HFF-Myc (cell line): Measurements from ENCODE around the gene TRPC3.

Source experiments
- DNase-seq: peaks from one replicate; pipeline ENCODE4 v3.0.0-alpha.2; 2011; ENCODE audit warnings: low read depth; ENCODE audit errors: extremely low read depth
- H3K4me3 ChIP-seq: replicated peaks from 2 replicates; pipeline ENCODE4 v1.5.1; 2011; ENCODE audit warnings: low read depth, mild to moderate bottlenecking, control low read depth, low read length
- TF ChIP-seq, protein P1 (sequence below): IDR thresholded peaks from 2 replicates; pipeline ENCODE4 v1.5.1; 2012; ENCODE audit warnings: mild to moderate bottlenecking, low read depth, low read length, control low read depth; ENCODE audit errors: missing control alignments

Gene TRPC3

DNA sequence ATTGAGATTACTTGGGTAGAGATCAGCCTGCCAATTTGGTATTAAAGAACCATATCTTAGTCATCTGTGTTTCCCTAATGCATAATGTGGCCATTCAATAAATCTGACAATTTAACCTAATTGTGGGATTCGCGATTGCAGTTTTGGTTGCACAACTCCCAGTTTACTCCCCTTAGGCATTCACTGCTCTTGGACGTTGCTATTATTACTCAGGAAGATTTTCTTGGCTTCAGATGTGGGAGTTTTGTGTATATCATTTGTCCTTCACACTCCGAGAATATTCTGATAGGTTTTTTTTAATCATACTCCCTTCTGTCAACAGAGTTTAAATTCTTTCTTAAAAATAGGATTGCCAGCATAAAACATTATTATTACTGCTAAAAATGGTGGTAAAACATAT, 22.0 kb upstream of the TRPC3 start:
- no peak overlapping the region for H3K4me3 ChIP-seq
- TF ChIP-seq, protein P1, sequence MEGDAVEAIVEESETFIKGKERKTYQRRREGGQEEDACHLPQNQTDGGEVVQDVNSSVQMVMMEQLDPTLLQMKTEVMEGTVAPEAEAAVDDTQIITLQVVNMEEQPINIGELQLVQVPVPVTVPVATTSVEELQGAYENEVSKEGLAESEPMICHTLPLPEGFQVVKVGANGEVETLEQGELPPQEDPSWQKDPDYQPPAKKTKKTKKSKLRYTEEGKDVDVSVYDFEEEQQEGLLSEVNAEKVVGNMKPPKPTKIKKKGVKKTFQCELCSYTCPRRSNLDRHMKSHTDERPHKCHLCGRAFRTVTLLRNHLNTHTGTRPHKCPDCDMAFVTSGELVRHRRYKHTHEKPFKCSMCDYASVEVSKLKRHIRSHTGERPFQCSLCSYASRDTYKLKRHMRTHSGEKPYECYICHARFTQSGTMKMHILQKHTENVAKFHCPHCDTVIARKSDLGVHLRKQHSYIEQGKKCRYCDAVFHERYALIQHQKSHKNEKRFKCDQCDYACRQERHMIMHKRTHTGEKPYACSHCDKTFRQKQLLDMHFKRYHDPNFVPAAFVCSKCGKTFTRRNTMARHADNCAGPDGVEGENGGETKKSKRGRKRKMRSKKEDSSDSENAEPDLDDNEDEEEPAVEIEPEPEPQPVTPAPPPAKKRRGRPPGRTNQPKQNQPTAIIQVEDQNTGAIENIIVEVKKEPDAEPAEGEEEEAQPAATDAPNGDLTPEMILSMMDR = no peak

DNA sequence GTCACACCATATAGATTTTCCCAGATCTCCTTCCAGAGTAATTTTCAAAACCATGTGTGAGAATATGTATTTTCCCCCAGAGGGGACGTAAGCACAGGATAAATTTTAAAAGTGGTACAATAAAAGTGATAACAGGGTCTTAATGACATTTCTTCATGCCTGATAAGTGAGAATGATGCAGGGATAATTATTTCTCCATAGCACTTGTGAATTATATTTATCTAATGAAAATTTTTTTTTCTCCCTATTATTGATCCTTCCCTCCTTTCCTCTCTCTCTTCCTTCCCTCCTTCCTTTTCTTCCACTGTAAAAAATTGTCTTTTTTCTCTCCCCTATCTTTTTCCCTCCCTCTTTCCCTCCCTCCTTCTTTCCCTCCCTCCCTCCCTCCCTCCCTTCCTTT, 17.0 kb upstream of the TRPC3 start:
- no peak for DNase-seq
- TF ChIP-seq, protein P1 = no peak
- H3K4me3 ChIP-seq = no peak overlapping the region

More for the DNA sequence above, 22.0 kb upstream of the TRPC3 start:
- no peak for DNase-seq

DNA sequence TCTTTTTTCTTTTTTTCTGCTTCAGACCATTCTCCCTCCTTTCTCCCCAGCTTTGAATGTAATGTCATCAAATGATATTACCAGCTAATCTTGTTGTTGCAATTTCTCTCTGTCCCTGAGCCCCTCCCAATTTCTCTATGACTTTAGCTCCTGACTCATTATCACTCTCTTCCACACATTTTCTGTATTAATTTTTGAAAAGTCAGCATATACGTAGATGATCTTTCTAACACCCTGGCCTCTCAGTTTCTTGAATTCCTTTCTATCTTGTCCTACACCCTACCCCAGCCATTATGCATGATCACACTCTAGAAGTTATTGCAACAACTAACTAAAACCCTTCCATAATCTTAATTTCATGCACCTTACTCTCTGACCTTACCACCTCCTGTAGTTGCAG, 13.1 kb upstream of the TRPC3 start:
- H3K4me3 ChIP-seq = no peak overlapping the region
- no peak for DNase-seq
- TF ChIP-seq, protein P1 = no peak

DNA sequence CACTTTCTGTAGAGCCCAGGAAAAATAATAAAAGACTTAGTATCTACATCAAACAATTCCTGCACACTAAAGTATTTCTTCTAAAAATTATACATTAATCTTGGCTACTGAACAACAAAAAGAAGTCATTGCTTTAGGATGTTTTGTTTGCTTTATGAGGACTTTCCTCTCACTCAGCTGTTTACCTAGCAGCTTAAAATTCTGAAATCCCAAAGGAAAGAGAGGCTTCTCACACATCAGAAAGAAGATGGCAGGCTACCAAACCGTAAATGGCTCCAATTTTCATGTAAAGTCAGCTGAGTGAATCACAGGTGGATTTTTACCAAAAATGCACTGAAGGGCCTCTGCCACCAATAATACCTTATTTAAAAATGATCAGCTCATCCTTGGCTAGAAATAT, 9.0 kb upstream of the TRPC3 start:
- TF ChIP-seq, protein P1 = no peak
- H3K4me3 ChIP-seq = no peak overlapping the region
- DNase-seq = no peak

DNA sequence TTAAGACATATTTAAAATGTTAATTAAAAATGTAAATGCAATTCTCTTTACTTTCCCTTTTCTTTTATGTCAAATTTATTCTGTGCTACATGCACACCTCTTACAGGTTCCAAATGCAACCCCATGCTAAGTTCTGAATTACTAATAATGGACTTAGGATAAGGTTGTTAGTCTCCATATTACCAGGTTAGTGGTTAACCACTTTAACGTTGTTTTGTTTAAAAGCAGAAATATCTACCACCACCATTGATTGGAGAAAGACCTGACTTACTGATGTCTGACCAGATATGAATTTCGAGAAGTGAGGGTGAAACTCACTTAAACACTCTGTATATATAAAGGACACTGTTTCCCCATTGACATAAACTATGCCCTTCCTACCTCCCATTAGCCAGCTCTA, 6.9 kb upstream of the TRPC3 start:
- no peak for DNase-seq
- no peak overlapping the region for H3K4me3 ChIP-seq
- TF ChIP-seq, protein P1 = no peak

DNA sequence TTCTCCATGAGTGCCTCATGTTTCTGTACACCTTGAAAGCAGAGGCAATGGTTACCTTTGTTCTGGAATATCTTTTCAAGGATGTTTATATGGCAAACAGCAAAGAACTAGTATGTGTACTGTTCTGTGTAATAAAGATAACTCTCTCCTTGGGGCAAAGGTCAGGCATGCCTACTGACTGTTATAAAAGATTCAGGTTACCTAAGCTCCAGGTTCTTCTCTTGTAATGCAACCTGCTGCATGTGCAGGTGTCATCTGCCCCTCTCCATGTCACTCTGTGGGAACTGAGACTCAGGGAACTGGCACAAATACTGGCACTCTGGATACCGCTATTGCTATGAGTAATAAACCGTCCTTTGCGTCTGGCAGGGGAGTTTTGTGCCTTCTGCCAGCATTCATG, 5.4 kb upstream of the TRPC3 start:
- TF ChIP-seq, protein P1 = no peak
- no peak overlapping the region for H3K4me3 ChIP-seq
- DNase-seq = no peak

DNA sequence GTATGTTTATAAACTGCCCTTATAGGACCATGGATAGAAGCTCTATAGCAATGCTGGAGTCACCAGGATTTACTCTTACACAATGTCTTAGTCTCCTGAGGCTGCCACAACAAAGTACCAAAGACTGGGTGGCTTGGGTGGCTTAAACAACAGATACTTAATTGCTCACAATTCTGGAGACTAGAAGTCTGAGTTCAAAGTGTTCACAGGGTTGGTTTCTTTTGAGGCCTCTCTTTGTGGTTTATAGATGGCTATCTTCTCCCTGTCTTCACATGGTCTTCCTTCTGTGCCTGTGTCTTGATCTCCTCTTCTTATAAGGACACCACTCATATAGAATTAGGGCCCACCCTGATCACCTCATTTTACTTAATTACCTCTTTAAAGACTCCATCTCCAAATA, 2.0 kb upstream of the TRPC3 start:
- TF ChIP-seq, protein P1 = no peak
- no peak overlapping the region for H3K4me3 ChIP-seq
- no peak for DNase-seq
